D721Med (cell line): ENCODE measurements around the gene KCNQ2.

Experiments
- DNase-seq: peaks from one replicate; pipeline ENCODE4 v3.0.0; 2011; ENCODE audit warnings: low spot score; ENCODE audit not compliant: insufficient read length
- FAIRE-seq: peaks from 2 replicates; lab custom pipeline; 2011; peaks lifted over from hg19 to GRCh38; lab: Jason Lieb, UNC
- TF ChIP-seq, protein P1 (sequence below): IDR thresholded peaks from 2 replicates; pipeline ENCODE4 v1.5.1; 2012; ENCODE audit warnings: mild to moderate bottlenecking, control low read depth; ENCODE audit not compliant: insufficient read depth; ENCODE audit errors: missing control alignments

The KCNQ2 gene

DNA sequence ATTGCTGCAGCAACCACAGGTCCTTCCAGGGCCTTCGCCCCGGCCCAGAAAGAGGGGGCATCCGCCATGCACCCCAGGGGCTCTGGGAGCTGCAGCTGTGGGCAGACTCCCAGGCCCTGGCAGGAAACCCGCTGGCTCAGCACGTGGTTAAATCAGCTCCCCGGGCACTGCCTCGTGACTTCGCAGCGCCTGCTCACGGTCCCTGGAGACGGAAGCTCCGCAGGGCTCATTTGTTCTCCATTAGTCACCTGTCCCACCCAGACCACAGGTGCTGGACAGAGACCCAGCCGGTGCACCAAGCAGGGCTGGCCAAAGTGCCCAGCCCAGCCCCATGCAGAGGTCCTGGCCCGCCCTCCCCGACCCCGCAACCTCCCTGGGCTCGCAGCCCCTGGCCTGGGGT, 14.7 kb downstream of the KCNQ2 start:
- TF ChIP-seq, protein P1, sequence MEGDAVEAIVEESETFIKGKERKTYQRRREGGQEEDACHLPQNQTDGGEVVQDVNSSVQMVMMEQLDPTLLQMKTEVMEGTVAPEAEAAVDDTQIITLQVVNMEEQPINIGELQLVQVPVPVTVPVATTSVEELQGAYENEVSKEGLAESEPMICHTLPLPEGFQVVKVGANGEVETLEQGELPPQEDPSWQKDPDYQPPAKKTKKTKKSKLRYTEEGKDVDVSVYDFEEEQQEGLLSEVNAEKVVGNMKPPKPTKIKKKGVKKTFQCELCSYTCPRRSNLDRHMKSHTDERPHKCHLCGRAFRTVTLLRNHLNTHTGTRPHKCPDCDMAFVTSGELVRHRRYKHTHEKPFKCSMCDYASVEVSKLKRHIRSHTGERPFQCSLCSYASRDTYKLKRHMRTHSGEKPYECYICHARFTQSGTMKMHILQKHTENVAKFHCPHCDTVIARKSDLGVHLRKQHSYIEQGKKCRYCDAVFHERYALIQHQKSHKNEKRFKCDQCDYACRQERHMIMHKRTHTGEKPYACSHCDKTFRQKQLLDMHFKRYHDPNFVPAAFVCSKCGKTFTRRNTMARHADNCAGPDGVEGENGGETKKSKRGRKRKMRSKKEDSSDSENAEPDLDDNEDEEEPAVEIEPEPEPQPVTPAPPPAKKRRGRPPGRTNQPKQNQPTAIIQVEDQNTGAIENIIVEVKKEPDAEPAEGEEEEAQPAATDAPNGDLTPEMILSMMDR, result no peak
- FAIRE-seq (no peak), DNase-seq (no peak)

DNA sequence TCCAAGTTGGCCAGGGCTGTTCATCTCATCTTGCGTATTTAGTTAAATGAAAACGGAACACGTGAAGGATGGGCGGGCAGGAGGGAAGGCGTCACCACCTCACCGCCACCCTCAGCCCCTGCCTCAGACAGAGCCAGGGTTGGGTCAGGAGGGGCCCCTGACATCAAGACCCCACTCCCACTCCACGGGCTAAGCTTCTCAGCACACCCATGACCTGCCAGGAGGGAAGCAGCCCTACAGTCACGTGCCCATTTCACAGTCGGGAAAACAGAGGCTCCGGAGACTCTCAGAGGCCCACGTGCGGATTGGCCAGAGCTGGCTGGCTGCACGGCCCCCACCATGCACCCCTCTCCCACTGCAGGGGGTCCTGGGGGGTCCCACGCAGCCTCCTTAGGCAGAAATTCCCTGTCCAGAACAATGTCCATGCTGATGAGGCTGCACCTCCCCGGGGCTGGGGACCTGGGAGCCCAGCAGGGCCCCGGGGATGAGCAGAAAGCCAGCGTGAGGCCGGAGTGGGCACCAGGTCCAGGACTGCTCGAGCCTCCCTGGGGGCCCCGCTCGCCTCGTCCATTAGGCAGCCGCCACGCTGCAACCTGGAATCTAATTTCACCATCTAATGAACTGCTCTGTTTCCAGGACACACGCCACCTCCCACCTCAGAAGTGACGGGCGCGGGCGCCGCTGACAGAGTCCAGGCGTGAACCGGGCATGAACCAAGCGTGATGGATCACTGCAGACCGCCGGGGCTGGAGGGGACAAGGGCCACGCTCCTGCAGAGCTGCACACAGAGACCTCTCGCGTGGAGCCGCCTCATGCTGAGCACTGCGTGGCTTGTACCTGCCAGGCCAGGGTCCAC, 15.8 kb downstream of the KCNQ2 start:
- DNase-seq (no peak), FAIRE-seq (no peak)
- TF ChIP-seq, protein P1, result no peak

DNA sequence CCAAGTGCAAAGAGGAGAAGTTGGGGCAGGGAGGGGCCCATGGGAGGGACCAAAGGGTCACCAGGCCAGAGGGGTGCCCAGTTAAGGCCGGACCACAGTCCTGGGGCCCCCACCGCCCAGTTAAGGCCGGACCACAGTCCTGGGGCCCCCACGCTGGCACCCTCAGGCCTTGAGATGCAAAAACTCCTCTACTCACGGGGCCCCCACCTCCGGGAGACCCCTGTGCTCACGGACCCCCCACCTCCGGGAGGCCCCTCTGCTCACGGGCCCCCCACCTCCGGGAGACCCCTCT, 16.9 kb downstream of the KCNQ2 start:
- TF ChIP-seq, protein P1, result no peak
- no peak for FAIRE-seq
- no peak for DNase-seq

DNA sequence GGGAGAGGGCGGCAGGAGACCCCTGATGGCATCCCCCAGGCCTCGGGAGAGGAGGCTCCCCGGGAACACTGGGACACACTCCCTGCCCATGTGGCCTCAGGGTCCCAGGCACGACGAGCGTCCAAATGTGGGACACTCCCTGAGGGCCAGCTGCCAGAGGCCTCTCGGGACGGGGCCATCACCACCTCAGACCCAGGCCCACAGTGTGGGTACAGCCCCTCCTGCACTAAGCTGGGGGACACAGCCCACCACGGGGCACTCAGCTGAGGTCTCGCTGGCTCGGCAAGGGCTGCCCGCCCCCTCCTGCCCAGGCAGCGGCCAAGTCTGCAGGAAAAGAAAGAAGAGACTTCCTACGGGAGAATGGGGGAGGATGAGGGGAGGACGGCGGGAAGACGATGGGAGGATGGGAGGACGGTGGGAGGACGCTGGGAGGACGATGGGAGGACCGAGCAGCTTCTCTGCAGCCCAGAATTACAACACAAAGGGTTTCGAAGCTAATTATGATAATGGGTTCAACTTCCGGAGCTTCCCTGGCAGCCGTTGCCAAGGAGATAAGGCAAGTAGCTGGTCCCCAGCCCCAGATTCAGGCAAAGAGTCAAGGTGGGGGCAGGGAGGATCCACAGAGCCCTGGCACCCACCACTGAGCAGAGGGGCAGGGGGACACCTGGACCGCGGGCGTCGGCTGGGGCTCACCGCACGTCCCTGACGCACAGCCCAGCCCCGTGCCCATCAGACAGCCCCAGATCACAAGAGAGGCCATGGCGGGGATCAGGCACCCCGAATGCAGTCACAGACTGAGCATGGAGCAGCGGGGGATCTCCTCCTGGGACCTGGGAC, 17.5 kb downstream of the KCNQ2 start:
- peak; percentile 63 for DNase-seq
- TF ChIP-seq, protein P1, result no peak
- no peak for FAIRE-seq

DNA sequence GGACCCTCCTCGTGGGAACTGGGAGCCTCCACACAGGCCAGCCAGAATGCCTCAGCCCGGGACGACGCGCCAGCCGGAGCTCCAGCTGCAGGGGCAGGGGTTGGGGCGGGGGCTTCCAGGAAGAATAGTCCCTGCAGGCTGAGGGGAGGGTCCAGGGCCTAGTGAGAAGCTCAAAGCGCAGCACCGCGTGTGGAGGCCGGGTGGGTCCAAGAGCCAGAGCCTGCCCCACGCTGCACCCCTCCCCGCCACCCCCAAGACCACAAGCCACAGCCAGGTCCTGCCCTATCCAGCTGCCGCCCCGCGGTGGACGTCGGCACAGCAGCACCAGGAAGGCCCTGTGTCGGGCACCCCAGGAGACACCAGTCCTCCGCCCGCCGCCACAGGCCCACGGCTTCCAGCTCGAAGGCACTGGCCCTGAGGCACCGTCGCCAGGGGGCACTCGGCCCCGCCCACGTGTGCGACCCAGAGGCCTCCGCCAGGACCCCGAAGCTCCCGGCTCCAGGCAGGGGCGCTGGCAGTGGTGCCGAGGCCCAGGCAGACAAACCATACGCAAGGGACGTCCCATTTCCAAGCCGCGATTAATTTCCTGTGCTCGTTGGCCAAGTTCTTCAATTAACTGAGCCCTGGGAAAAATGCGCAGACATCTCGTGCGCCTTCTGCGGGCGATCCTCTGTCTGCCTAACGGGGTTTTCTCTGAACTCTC, 19.5 kb downstream of the KCNQ2 start:
- FAIRE-seq (no peak), DNase-seq (no peak)
- TF ChIP-seq, protein P1, result no peak

DNA sequence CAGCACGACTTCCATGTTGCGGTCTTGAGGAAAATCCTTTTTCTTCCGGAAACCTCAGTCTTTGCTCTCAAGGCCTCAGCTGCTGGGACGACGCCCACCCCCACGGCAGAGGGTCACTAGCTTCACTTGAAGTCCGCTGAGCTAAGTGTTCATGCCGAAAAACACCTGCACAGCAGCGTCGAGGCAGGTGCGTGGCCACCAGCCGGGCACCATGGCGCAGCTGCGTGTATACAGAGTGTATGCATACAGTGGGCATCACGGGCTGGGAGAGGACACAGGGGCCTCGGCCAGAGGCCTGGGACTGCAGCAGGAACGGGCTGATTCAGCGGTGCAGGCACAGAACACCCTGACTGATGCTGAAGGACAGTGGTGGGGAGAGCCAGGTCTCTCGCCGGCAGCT, 20.1 kb downstream of the KCNQ2 start:
- no peak for FAIRE-seq
- TF ChIP-seq, protein P1, result no peak

More for the DNA sequence above, 20.1 kb downstream of the KCNQ2 start:
- DNase-seq, result no peak
